Fibroblast of upper back skin (primary cell): ENCODE measurements around the gene FAM168B.
"Not testable (repeated sequence)": the region's sequence is repeated elsewhere in the genome, so short reads cannot be mapped to it uniquely, and the experiment has no call there.

Source experiments
- DNase-seq: peaks from one replicate; pipeline ENCODE4 v3.0.0-alpha.2; 2013

FAM168B gene

DNA sequence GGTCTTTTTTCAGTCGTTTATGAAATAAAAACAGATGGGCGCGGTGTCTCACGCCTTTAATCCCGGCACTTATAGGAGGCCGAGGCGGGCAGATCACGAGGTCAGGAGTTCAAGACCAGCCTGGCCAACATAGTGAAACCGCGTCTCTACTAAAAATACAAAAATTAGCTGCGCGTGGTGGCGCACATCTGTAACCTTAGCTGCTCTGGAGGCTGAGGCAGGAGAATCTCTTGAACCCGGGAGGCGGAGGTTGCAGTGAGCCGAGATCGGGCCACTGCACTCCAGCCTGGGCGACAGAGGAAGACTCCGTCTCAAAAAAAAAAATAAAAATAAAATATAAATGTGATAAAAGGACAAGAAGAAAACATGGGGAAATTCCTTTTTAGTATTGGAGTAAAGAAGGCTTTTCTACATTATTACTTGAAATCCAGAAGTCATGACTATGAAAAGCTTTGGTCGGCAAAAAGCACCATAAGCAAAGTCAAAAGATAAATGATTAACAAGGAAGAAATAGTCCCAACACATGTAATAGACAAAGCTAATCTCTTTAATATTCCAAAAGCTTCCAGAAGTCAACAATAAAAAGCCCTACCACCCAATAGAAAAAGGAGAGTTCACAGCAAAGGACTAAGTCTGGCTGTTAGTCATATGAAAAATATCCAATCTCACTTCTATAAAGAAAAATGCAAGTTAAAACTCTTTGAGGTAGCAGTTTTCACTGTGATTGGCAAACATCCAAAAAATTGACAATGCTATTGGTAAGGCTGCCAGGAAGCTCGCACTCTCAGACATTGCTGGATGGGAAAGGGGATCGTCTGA is 1.4 kb upstream of the FAM168B start:
- peak; percentile 41 for DNase-seq

GRCh38 chr2:131093696-131094462 is 619 bp upstream of the FAM168B start:
- no peak for DNase-seq

DNA sequence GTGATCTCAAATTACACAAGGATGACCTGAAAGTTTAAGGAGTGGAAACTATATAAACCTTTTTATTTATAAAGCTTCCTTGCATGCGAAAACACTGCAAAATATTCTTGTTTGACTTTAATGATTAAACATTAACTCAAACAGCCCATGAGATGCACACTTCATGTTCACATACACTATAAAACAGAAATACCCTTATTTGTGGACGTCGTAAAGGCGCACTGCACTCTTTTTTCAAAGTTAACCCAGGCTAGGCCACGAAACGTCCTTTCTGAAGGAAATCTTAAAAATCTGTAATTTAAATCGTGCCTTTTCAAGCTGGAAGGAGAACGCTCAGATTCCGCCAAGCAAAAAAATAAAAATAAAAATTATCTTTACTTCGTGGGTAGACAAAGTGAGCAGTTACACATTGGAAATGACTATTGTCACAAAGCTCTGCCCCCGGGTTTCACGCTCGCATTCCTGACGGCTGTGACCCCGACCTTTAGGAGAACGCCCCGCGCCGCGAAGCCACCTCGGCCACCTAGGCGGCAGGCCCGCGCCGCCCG is 728 bp downstream of the FAM168B start:
- no peak for DNase-seq

GRCh38 chr2:131085646-131086045 is 7.6 kb downstream of the FAM168B start:
- no peak for DNase-seq

DNA sequence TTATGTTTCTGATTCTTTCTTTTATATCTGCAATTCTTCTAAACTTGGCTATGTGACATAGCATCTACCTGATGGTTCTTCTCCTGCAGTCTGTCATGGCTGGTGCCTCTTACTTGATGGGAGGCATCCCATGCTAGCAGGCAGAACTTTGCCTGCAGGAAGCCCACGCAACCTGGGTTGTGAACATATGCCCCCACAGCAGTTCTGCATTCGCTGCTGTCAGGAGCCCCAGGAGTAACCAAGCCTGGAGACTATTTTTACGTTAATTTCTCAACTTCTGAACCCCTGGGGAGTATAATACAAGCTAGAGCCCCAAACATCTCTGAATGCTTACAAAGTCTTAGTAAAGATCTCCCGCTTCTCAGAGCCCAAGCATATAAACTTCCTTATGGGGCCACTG is 12.1 kb downstream of the FAM168B start:
- DNase-seq: no peak

DNA sequence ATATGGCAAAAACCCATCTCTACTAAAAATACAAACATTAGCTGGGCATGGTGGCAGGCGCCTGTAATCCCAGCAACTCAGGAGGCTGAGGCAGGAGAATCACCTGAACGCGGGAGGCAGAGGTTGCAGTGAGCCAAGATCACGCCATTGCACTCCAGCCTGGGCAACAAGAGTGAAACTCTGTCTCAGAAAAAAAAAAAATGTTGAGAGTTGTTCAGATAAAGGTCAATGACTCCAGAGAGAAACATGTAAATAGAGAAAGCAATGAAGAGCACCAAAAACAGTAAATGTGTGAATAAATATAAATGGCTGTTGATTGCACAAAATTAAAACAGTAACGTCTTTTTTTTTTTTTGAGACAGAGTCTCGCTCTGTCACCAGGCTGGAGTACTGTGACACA is 13.3 kb downstream of the FAM168B start:
- DNase-seq: not testable (repeated sequence)

GRCh38 chr2:131077966-131078365 is 15.3 kb downstream of the FAM168B start:
- no peak for DNase-seq

GRCh38 chr2:131077182-131077846 is 15.9 kb downstream of the FAM168B start:
- DNase-seq: no peak

DNA sequence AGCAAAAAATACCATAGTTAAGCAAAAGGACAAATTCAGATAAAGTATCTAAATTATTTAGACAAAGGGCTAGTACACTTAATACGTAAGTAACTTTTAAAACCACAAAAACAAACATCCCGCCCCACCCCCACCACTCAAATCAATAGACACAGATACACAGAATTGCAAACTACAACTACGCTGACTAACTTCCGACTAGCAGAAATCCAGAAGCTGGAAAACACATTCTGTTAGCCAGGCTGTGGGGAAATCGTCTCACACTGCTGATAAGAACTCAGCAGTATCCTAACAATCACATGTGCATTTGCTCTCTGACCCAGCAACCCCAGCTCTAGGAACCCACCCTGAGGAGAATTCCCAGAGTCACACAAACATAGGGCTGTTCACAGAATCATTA is 16.6 kb downstream of the FAM168B start:
- no peak for DNase-seq

GRCh38 chr2:131075578-131075977 is 17.7 kb downstream of the FAM168B start:
- not testable (repeated sequence) for DNase-seq

GRCh38 chr2:131068172-131068571 is 25.1 kb downstream of the FAM168B start:
- not testable (repeated sequence) for DNase-seq

- no peak for DNase-seq
Observed at GRCh38 chr2:131067465-131068125, 25.7 kb downstream of the FAM168B start.

GRCh38 chr2:131064589-131065512 is 28.4 kb downstream of the FAM168B start:
- DNase-seq: no peak

DNA sequence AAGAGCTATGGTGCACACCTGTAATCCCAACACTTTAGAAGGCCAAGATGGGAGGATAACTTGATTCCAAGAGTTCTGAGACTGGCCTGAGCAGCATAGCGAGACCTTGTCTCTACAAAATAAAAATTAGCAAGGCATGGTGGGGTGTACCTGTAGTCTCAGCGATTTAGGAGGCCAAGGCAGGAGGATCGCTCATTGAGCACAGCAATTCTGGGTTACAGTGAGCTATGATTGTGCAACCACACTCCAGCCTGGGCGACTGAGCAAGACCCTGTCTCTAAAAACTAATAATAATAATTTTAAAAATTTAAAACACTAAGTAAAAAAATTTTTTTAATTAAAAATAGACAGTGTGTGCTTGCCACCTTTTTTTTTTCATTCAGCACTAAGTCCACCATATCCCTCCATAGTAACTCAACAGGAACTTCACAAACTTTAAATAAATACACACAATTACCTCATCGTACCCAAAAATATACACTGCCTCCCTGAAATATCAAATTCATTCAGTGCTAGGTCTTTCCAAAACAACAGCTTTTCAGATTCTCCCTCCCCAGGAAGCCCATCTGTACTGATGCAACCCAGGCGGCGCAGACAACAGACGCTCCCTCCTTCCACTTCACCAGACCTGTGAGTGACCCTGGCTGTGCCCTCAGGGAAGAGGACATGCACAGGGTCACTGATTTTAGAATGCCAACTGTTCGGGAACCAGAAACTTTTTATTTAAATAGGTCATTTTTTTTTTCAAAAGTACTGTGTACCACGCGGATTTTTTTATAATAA is 29.6 kb downstream of the FAM168B start:
- no peak for DNase-seq

DNA sequence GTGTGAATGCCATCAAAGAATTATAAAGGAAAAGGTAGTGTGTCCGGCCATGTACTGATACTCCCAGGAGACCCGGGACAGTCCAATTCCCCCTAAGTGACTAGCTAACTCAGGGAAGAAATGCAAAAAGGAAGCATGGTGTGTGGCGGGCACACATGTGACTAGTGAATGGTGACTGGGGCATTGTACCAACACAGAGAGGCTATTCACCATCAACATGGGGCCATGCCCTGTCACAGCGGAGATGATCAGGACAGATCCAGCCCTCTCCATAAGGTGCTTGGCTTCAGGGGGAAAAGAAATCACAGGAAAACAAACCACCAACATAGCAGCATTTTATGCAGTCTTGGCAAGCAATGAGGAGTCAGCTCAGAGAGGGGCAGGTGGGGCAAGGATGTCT is 34.3 kb downstream of the FAM168B start:
- no peak for DNase-seq

DNA sequence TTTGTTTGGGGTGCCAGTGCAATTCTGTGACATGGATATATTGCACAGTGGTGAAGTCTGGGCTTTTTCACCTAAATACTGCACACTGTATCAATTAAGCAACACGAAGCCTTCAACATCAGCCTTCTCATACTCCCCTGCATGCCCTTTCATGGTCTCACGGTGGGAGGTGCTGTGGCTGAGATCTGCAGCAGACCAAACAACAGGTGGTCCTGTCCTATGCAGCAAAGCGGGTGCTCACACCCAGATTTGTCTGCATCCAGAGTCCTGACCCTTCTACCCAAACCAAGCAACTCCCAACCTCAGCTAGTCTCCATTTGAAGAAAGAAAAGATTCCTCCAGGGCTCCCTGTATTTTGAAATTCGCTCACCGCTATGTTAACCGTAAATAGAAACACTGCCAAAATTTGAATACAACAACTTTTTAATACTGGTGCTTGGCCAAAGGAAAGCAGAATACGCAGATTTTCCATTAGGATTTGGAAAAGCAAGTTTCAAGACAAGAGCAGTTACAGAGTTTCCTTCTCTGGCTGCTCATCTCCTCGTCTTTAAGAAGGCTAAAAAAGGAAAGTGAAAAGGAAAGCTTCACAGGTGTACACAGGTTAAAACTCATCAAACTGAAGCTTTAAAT is 34.9 kb downstream of the FAM168B start:
- DNase-seq: no peak

DNA sequence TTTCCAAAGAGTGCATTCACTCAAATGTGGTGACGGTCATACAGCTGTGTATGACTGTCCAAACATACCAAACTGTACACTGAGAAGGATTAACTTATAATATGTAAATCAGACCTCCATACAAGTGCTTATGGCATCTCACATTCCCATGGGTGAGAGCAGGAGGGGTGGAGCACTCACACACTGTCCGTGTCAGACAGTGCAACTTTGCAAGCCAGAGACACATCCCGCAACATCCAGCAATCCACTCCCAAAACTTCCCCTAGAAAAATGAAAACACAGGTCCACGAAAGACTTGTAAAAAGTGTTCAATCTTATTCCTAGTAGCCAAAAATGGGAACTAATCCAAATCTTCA is 36.4 kb downstream of the FAM168B start:
- DNase-seq: peak; percentile 4

DNA sequence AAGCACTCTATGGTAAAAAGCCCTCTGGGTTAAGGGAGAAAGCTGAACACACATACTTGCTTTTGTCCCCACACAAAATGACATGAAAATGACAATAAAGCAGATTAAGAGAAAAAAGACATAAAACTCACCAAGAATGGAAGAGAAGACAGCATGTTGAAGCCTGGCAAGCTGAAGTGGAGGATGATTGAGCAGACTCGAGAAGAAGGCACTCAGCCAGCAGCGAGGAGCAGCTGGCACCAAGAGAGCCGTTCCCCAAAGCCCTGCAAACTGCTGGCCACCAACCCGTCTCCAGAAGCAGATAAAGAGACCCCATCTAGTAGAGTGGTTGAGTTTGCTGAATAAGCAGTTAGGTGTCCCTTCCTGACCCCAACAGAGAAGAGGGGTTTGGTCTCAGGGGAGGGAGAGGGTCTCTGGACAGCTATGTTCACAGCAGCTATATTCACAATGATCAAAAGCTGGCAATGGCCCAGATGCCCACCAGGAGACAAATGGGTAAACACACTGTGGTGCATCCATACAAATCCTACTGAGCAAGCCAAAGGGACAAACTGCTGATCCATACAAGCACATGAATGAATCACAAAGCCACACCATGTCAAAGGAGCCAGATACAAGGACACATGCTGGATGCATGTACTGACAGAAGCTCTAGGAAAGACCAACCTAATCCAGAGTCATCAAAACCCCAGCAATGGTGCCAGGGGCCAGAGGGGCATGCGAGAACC is 36.9 kb downstream of the FAM168B start:
- no peak for DNase-seq

DNA sequence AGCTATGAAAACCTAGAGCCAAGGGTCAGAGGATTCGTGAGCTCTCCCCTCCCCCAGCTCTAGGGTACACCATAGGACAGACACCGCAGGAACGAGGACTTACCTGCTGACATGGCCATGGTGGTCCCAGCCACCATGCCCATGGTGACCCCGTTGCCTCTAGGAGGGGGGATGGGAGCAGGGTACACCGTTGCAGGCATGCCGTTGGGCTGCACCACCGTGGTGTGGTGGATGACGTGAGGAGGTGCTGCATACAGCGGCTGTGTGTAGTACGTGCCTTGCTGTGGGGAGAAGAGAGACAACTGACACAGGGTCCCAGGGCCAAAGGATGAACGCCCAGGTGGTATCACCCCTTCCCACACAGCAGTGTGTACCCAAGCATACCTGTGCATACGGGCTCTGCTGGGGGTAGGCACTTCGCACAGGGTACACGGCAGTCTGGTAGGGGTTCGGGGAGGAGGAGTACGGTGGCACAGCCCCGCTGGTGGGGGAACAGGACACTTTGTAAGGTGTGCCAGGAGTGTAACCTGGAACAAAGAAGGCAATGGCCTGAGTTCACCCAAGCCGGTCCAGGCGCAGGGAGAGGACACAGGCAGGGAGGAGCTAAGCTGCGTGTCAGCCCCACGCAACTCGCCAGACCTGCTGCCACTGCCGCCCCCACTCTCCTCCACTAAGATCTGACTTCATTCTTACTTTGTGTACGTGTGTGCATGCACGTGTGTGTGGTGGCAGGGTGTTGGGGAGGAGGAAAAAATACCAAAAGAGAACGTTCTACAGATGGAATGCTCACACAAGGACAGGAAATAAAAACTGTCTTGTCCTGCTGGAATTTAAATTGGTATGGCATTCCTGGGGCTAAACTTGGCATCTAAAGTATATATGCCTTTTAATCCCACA is 37.8 kb downstream of the FAM168B start:
- peak; percentile 72 for DNase-seq
